HG03354 (cell line): ENCODE results near the gene ITGBL1.
A peak's percentile ranks its signal among the peaks of the same experiment; 100 is the strongest.

Experiments used
- ATAC-seq: cut with Tn5 transposase; IDR thresholded peaks from one replicate; pipeline ENCODE4 v1.9.1; 2021; ENCODE audit warnings: mild to moderate bottlenecking; ENCODE audit not compliant: unreplicated experiment, poor library complexity, severe bottlenecking

The ITGBL1 gene

GRCh38 chr13:101545521-101545920, 93.0 kb downstream of the ITGBL1 start:
- no peak for ATAC-seq

- no peak for ATAC-seq
Observed at GRCh38 chr13:101552286-101552685, 99.8 kb downstream of the ITGBL1 start.

GRCh38 chr13:101552786-101553185, 100.3 kb downstream of the ITGBL1 start:
- no peak for ATAC-seq

- no peak for ATAC-seq
Observed at GRCh38 chr13:101554420-101555125, 102.1 kb downstream of the ITGBL1 start.

- ATAC-seq = no peak
Observed at GRCh38 chr13:101555610-101556009, 103.1 kb downstream of the ITGBL1 start.

GRCh38 chr13:101556676-101557123, 104.2 kb downstream of the ITGBL1 start:
- no peak for ATAC-seq

GRCh38 chr13:101565317-101565716, 112.8 kb downstream of the ITGBL1 start:
- no peak for ATAC-seq

- ATAC-seq = no peak
Observed at GRCh38 chr13:101567841-101568240, 115.4 kb downstream of the ITGBL1 start.

- no peak for ATAC-seq
Observed at GRCh38 chr13:101569807-101570206, 117.3 kb downstream of the ITGBL1 start.

GRCh38 chr13:101570410-101570809, 117.9 kb downstream of the ITGBL1 start:
- no peak for ATAC-seq

GRCh38 chr13:101572456-101572855, 120.0 kb downstream of the ITGBL1 start:
- ATAC-seq = no peak

GRCh38 chr13:101575581-101575980, 123.1 kb downstream of the ITGBL1 start:
- ATAC-seq = no peak

- ATAC-seq = no peak
Observed at GRCh38 chr13:101576455-101576854, 124.0 kb downstream of the ITGBL1 start.

GRCh38 chr13:101576977-101577376, 124.5 kb downstream of the ITGBL1 start:
- ATAC-seq = no peak

- ATAC-seq = no peak
Observed at GRCh38 chr13:101579281-101579802, 126.9 kb downstream of the ITGBL1 start.

GRCh38 chr13:101584331-101584730, 131.9 kb downstream of the ITGBL1 start:
- no peak for ATAC-seq

- ATAC-seq = no peak
Observed at GRCh38 chr13:101590479-101590878, 138.0 kb downstream of the ITGBL1 start.

- ATAC-seq = peak; percentile 73
Observed at GRCh38 chr13:101594936-101595335, 142.5 kb downstream of the ITGBL1 start.

GRCh38 chr13:101596803-101597202, 144.3 kb downstream of the ITGBL1 start:
- no peak for ATAC-seq

- ATAC-seq = no peak
Observed at GRCh38 chr13:101611491-101612475, 159.3 kb downstream of the ITGBL1 start.
